GM18526 (cell line): ENCODE results near the gene UNC13C.

ENCODE experiments used
- POLR2A ChIP-seq: IDR thresholded peaks from 3 replicates; pipeline ENCODE4 v1.6.1; 2011; ENCODE audit not compliant: insufficient read length; ENCODE audit errors: extremely low read depth

UNC13C gene

DNA sequence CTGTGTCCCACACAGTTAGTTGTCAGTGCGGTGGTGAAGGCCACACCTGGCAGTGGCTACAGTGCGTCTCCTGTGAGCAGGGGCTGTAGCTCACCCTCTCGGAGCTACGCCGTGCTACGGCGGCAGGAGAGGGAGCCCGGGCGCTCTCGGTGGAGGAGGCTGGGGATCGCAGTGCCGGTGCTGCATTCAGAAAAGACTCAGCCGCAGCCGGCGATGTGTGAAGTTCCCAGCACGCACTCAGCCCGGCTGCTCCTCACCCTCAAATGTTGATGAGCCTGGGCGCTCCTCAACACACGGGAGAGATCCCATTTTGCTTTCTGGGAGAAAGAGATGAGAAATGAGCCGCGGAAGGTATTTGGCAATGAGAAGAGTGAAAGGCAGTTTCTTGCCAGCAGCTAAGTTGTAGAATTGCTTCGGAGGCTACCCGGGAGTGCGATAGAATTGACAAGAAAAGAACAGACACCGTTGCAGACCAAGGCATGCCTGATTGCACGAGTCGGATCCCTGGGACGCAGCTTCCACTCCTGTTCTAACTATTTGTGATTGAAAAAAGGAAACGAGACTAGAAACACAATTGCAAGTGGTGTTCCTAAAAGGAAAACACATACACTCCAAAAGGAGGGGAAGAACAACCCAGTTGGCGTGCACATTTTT is at the start of gene UNC13C:
Gene UNC13C, plus strand, starts transcription at position 189 of the 654 bp plus-strand sequence. CDS start 34,463 bp downstream, outside the sequence.
- TF ChIP-seq POLR2A: no peak

DNA sequence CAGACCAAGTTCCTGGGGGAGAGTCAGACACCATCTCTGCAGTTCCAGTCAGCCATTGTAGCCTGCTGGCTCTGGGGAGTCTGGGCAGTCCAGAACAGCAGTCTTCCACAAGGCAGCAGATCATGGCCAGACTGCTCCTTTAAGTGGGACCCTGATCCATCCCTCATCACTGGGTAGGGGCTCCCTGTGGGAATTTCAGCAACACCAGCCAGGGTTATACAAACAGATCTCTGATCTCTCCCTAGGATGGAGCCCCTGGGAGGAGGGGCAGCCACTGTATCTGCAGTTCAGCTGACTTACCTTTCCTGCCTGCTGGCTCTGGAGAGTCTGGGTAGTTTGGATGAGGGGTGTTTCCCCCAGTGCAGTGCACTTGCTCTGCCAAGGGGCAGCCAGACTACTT is 42.1 kb upstream of the UNC13C start:
- TF ChIP-seq POLR2A: no peak

DNA sequence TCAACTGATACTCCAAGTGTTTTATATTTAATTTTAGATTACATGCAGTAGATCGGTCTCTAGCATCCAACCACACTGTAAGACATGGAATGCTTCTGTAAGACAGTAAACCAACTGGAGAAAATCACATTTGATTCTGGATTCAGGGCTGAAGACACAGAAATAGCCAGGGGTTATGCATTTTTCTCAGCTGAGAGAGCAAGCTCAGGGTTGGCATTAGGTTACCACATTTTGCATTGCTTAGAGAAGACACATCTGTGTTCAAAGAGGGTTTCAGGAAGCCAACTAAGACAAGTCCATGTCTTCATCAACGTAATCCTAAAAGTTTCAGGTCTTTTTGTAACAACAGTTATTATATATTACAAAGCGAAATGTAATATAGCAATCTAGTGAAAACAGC is 27.7 kb upstream of the UNC13C start:
- no peak for TF ChIP-seq POLR2A

DNA sequence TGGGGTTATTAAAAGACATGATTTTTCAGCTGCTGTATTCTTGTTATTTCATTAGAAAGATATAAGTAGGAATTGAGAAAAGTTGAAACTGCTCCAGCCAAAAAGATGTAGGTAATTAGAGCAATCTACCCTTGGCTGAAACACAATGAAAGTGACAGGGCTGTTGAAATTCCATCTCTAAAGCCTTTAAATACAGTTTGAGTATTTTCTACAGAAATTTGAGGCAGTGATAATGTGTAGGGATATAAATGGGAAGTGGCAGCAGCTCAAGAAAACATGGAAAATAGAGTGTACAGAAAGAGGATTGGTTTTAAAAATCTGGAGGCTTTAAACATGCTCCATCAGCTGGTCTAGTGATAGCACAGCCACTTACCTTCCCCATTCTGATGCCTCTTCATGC is 22.8 kb upstream of the UNC13C start:
- TF ChIP-seq POLR2A: no peak

DNA sequence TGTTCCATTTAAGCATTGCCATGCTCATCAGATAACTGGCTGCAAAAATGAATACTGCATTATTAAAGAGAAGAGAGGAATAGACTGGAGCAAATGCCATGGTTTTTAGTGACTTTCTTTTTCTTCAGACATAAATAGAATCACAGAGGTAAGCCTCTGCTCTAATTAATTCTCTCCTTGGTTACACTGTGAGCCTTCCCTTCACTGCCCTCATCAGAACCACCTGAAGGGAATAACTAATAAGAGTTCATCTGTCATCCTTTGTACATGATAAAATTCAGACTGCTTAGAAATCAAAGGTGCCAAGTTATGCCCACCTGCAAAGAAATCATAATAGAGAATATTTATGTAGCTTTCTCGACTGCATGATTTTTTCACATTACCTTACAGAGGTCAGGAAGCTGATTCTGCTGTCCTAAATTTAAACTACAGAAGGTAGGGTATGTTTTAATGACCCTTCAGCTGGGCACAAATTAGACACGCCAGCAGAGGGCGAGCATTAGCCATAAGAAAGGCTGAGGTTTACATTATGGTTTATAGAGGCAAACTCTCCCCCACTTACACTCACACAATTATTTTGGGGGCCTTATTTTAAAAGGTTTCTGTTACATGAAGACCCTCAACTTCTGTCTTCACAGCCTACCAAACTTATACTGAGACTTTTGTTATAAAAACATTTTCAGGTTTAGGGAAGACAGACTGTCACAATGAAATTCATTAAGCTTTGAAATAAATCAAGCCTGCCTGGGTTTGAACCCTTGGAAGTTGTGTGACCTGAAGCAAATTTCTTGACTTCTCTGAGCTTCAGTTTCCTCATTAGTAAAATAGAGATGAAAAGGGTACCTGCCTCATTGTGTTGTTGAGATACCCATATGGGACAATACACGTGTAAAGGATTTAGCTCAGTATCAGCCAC is 15.3 kb upstream of the UNC13C start:
- TF ChIP-seq POLR2A: no peak

DNA sequence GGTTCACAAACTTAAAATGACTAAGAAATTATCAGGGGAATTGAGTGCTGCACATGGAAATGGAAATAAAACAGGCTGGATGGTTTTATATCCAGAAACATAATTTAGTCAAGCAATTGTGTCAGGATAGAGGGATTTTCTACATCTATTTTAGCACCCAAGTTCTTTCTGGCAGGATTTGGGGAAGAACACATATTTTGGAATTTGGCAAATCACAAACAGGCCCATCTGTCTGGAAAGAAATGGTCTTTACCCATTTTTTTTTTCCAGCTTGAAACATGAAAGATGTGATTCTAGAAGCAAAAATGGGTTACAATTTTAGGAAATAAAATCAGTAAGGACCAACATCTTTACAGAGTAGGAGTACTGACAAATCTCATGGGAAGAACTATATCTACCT is 14.4 kb upstream of the UNC13C start:
- no peak for TF ChIP-seq POLR2A

DNA sequence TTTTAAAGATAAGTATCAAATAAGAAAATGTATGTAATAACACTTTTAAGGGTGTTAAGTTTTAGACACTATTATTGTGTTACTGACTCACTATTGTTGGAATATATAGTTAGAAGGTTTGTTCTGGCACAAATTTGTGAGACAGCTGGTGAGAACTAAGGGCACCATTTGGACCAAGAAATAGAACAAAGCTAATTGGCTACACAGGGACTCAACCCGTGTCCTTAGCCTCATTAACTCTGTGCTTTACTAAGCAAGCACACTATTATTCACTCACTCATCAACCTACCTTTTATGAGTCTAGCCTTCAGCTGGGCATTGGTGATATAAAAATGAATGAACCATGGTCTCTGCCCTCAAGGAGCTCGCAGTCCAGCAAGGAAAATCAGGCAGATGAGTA is 4.1 kb upstream of the UNC13C start:
- TF ChIP-seq POLR2A: no peak

DNA sequence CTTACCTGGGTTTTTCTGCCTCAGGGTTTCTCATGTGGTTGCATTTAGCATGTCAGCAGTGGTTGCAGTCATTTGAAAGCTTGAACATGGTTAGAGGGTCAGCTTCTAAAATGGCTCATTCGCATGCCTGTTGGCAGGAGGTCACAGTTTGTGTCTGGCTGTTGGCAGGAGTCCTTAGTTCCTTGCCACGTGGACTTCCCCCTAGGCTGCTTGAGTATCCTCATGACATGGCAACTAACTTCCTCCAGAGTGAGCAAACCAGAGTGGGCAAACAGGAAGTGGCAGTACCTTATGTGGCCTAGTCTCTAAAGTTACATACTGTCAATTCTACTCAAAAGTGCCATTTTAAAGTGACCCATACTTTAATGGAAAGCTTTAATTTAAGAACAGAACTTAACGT is 3.4 kb upstream of the UNC13C start:
- no peak for TF ChIP-seq POLR2A

DNA sequence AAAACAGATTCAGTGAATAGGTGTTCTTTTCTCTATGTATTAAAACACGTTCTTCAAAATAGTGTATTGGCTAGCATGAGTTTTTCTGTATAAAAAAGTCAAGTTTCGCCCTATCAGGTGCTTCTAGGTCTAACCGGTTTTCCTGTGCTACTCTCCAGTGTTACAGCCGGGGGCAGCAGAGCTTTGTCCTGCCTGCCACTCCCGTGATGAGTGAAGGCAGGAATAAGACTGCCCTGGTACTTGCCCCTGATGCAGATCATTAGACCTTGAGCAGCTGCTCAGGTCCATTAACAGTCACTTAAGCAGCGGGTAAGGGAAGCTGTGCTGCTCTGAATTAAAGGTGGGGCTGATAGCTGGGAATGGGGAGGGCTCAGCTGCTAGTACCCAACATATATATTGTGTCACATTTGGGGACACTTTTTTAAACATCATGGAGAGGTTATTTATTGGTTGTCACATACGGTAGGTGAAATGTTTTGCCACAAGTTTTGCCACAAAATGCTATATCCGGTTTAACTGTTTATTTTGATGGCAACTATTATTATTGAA is 1.3 kb upstream of the UNC13C start:
- TF ChIP-seq POLR2A: no peak

DNA sequence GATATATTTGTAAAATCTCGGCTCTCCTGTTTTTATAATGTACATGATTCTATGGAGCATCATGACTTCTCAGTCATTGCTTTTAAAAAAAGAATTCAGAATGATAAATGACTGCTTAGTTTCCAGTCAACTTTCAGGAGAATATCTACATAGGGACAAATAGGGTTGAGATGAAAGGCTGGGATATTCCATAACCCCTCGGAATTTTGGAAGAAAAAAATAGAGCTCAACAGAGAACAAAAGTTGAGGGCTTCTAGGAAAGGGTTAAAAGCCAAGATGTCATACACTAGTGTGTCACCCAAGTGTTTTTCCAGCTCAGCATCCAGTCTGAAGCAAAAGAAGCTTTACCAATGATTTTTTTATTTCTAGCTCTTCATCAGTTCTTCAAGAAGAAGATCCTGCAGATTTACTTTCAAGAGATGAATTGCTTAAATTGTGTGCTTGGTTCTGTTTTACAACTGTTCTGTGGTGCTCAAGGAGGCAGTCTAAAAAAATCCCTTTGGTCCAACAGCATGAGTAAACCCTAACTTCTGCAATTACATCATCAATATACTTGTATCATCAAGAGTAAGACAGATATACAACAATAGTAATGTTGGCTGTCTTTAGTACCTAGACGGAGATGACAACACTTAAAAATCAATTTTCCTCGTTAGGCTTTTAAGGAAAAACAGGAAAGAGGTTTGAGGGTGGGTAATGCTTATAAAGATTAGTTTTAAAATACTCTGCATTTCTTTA is 979 bp downstream of the UNC13C start:
- no peak for TF ChIP-seq POLR2A

DNA sequence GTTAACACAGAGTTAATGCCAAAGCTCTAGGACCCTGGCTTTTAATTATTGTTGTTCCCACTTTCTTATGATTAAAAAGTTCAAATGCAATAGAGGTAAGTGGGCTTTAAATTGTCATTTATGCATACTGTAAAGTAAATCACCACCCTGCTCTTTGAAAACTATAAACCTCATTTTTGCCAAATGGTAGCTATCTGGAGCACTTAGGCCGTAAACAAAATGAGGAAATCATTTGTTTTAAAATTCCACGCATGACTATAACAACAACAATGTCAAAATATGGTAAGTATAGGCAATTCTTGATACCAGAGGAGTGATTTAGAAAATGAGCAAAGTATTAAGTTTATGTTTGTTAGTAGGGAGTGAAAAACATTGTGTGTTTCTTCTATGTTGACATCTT is 1.8 kb downstream of the UNC13C start:
- no peak for TF ChIP-seq POLR2A

DNA sequence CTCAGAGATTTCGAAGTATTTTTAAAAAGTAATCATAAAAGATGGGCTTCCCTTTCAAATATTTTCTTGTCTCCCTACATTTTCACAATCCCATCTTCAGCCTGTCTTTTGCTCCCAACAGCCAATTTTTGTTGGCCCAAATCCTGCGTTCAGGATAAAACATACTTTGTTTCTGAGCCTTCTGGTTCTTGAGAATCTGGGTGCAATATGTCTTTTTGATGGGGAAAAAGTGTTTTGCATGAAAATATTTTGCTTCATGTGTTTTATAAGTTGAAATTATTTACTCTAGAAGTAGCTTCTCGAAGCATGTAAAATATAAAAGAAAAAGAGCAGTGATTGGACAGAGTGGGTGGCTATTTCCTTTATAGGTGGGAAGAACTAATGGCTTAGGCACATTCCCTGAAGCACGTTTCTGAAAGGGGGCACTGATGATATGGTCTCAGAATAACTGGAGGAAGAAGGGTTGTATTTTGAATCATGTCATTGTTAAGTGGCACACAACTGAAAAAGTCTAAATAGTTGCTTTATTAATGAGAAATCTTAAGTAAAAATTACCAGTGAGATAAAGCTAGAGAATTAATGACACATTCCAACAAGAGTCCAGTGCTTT is 3.9 kb downstream of the UNC13C start:
- no peak for TF ChIP-seq POLR2A

DNA sequence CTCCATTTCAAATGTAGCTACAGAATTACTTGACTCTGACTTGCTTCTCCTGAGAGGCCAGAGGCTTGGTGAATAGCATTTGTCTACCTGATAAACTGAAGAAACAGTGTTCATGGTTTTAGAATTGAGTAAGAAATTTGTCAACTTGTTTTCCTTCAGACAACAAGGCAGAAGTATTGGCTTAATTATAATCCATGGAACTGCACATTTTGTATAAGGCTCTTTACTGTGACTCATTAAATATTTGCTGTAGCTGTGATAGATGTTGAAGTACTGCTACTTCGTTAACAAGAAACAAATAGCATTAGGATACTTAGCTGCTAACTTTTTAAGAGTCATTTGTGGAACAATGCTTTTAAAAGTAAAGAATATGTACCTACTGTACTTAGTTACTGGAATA is 4.6 kb downstream of the UNC13C start:
- no peak for TF ChIP-seq POLR2A

DNA sequence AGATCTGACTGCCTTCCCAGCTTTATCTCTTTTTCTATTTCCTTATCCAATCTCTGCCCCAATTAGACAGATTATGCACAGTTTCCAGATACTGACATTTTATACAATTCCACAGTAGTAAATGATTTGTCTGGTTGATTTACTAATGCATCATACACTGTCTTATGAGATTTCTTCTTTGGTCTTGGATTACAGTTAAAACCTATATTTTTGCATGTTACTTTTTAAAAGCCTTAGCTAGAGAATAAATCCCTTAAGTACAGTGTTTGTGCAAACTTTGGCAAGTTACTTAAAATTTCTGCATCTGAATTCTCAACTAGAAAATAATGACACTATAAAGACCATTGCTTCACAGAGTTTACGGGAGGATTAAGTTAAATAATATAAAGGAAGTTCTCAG is 6.0 kb downstream of the UNC13C start:
- TF ChIP-seq POLR2A: no peak

DNA sequence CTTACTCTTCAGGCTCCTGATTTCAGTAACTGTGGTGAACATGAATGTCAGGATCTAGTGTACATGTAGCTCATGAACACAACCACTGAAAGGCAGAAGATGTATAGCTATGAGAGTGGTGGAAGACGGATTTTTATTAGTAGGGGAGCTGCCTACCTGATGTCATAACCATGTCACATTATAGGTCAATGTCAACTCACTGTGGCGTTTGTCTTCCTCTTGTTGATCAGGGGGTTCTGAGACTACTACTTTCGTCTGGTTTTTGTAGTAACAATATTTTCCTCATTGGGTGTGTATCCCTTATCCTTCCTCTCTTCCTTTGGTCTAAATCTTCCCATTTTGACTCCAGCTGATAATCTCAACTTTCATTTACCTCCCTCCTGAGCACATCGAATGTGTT is 7.3 kb downstream of the UNC13C start:
- no peak for TF ChIP-seq POLR2A

DNA sequence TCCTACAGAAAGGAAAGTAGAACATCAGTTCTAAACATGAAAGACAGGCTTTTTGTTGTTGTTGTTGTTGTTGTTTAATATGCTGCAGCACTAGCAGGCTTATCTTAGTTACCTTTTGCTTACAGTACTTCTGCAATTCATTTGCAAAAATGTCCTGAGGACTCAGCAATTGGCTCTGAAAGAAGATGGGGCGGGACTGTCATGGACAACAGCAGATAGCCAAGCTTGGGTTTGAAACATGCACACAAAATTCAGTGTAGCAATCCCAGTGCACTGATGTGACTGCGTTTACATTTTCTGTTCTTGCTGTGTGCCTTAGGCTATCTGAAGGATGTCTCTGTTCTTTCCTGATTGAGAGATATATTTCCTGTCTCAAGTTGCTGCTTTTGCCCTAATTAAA is 9.2 kb downstream of the UNC13C start:
- TF ChIP-seq POLR2A: no peak

DNA sequence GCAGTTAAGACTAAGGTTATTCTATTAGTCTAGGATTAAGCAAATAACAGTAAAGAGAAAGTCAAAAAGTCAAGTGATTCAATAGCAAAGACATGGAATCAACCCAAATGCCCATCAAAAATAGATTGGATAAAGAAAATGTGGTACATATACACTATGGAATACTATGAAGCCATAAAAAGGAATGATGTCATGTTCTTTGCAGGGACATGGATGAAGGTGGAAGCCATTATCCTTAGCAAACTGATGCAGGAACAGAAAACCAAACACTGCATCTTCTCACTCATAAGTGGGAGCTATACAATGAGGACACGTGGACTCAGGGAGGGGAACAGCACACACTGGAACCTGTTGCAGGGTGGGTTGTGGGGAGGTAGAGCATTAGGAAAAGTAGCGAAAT is 29.0 kb downstream of the UNC13C start:
- TF ChIP-seq POLR2A: no peak
